Endothelial cell of umbilical vein (primary cell): Measurements from ENCODE around the gene AUTS2. TPM values are rescaled to one million over a fixed set of nuclear protein-coding genes. Genes with fewer than 3 reads are reported as not detected.

Source experiments
- BruUV-seq: library from RNA; stranded (reverse); fragments of 400-500 nt; replicated peaks from 2 replicates; lab custom pipeline; 2021; lab: Mats Ljungman, UMichigan
- CTCF ChIA-PET: fragments of 300-600, 350-600 bp; sonication (Branson Sonifier 250); formaldehyde crosslinking; loops from one replicate; lab custom pipeline; 2021; ENCODE audit warnings: antibody characterized with exemption, inconsistent platforms; lab: Charles Lee
- POLR2A ChIA-PET: fragments of 300-600, 350-600 bp; sonication (Branson Sonifier 250); formaldehyde crosslinking; loops from one replicate; lab custom pipeline; 2021; ENCODE audit warnings: antibody characterized with exemption, inconsistent platforms; lab: Charles Lee
- DNase-seq: peaks from one replicate; pipeline ENCODE4 v3.0.0-alpha.2; 2011; ENCODE audit warnings: low read depth, low spot score
- FAIRE-seq: peaks from 2 replicates; lab custom pipeline; 2011; peaks lifted over from hg19 to GRCh38; lab: Jason Lieb, UNC
- H2AFZ ChIP-seq: 2 replicates; pipeline ENCODE4 v1.6.0; 2012; ENCODE audit warnings: low read depth, low read length, control low read depth, inconsistent platforms
- H3K27ac ChIP-seq: 2 replicates; pipeline ENCODE4 v1.5.1; 2011; ENCODE audit warnings: low read depth, mild to moderate bottlenecking, control low read depth, low read length, moderate library complexity; ENCODE audit not compliant: insufficient read depth
- H3K27me3 ChIP-seq, 2 experiments: 2 replicates each; pipeline versions ENCODE4 v1.6.0 to v1.6.1; 2011; ENCODE audit warnings: low read length in 2 of 2, mixed read lengths in 1 of 2; ENCODE audit not compliant: control insufficient read depth in 2 of 2, insufficient read depth in 2 of 2
- H3K36me3 ChIP-seq, 2 experiments: 2 replicates in 1 of 2; 3 replicates in 1 of 2; pipeline ENCODE4 v1.5.1; 2011; ENCODE audit warnings: low read length in 2 of 2, mild to moderate bottlenecking in 1 of 2, moderate library complexity in 1 of 2; ENCODE audit not compliant: control insufficient read depth in 2 of 2, insufficient read depth in 2 of 2; ENCODE audit errors: extremely low read depth in 1 of 2
- H3K4me1 ChIP-seq: 3 replicates; pipeline ENCODE4 v1.5.1; 2011; ENCODE audit warnings: mild to moderate bottlenecking, low read length; ENCODE audit not compliant: control insufficient read depth, insufficient read depth; ENCODE audit errors: extremely low read depth
- H3K4me2 ChIP-seq: 2 replicates; pipeline ENCODE4 v1.6.1; 2011; ENCODE audit warnings: low read length, control low read depth, mixed read lengths; ENCODE audit not compliant: insufficient read depth
- H3K4me3 ChIP-seq, 3 experiments: fragments of 200-600 bp in 1 of 3; sonication (generic), shearing (Covaris generic) in 1 of 3; replicated peaks in 1 of 3; 2 replicates each; pipeline ENCODE4 v1.5.1; 2011 to 2016; ENCODE audit warnings: control low read depth in 3 of 3, low read length in 3 of 3, mild to moderate bottlenecking in 2 of 3, inconsistent platforms in 1 of 3, low read depth in 1 of 3, moderate library complexity in 1 of 3; ENCODE audit not compliant: insufficient read depth in 1 of 3
- H3K79me2 ChIP-seq: 2 replicates; pipeline ENCODE4 v1.6.0; 2012; ENCODE audit warnings: low read length, inconsistent platforms; ENCODE audit not compliant: control insufficient read depth, insufficient read depth
- H3K9ac ChIP-seq: replicated peaks from 2 replicates; pipeline ENCODE3; 2011; ENCODE audit warnings: low read length, control low read depth; ENCODE audit not compliant: insufficient read depth; ENCODE audit errors: extremely low read depth
- H3K9me1 ChIP-seq: replicated peaks from 3 replicates; pipeline ENCODE4 v1.6.0; 2011; ENCODE audit warnings: mild to moderate bottlenecking, low read length; ENCODE audit not compliant: control insufficient read depth, insufficient read depth; ENCODE audit errors: extremely low read depth
- H3K9me3 ChIP-seq: replicated peaks from 2 replicates; pipeline ENCODE4 v1.5.1; 2012; ENCODE audit warnings: low read length, inconsistent platforms; ENCODE audit not compliant: control insufficient read depth, insufficient read depth
- H4K20me1 ChIP-seq: replicated peaks from 2 replicates; pipeline ENCODE3; 2011; ENCODE audit warnings: mild to moderate bottlenecking, low read length; ENCODE audit not compliant: control insufficient read depth, insufficient read depth; ENCODE audit errors: extremely low read depth
- EZH2 ChIP-seq: IDR thresholded peaks from 2 replicates; pipeline ENCODE4 v1.6.1; 2012; ENCODE audit warnings: borderline replicate concordance, low read depth, mild to moderate bottlenecking, moderate library complexity, low read length, inconsistent platforms; ENCODE audit not compliant: severe bottlenecking
- FOS ChIP-seq: IDR thresholded peaks from 2 replicates; pipeline ENCODE4 v1.6.1; 2011; ENCODE audit warnings: mild to moderate bottlenecking, low read length, moderate library complexity, borderline replicate concordance; ENCODE audit not compliant: insufficient read depth
- GATA2 ChIP-seq: IDR thresholded peaks from 2 replicates; pipeline ENCODE4 v1.7.0; 2011; ENCODE audit warnings: low read depth, mild to moderate bottlenecking, moderate library complexity, mixed read lengths, low read length; ENCODE audit not compliant: insufficient read length, insufficient read depth
- JUN ChIP-seq: IDR thresholded peaks from 2 replicates; pipeline ENCODE4 v1.6.1; 2011; ENCODE audit warnings: borderline replicate concordance, low read depth; ENCODE audit not compliant: insufficient read length, insufficient read depth
- MYC ChIP-seq: IDR thresholded peaks from one replicate; pipeline ENCODE4 v1.6.1; 2011; ENCODE audit warnings: mild to moderate bottlenecking, low read depth, low read length
- POLR2A ChIP-seq: IDR thresholded peaks from 2 replicates; pipeline ENCODE4 v1.6.1; 2012; ENCODE audit warnings: low read depth, mild to moderate bottlenecking, control low read depth, low read length
- POLR2AphosphoS5 ChIP-seq: IDR thresholded peaks from 2 replicates; pipeline ENCODE4 v1.6.1; 2012; ENCODE audit warnings: low read depth, mild to moderate bottlenecking, control low read depth, low read length, moderate library complexity; ENCODE audit not compliant: insufficient read depth
- dilution Hi-C: fragments of 300-500 bp; cut with MboI; formaldehyde crosslinking; loops from one replicate; pipeline ENCODE4 v1.15.0; 2019; ENCODE audit warnings: low sequenced_read_pairs; ENCODE audit not compliant: extremely low pct_ligation_motif_present
- intact Hi-C: fragments of 100-400 bp; cut with micrococcal nuclease; formaldehyde crosslinking; loops from one replicate; pipeline ENCODE4 v1.10.0; 2022
- polyA plus RNA-seq, 4 experiments: library from polyadenylated mRNA; depleted of rRNA in 3 of 4; stranded (reverse) in 3 of 4; unstranded in 1 of 4; fragments of >200 nt; gene quantifications; 2 replicates each; pipeline versions ENCODE4 v1.2.1 to v1.2.3, GENCODE V29; 2011 to 2012; ENCODE audit warnings: missing spikeins in 1 of 4
- total RNA-seq: library from RNA; stranded (reverse); gene quantifications from 2 replicates; pipeline ENCODE4 v1.2.3, GENCODE V29; 2021
- TF ChIP-seq, protein P1 (sequence below): IDR thresholded peaks from 2 replicates; pipeline ENCODE4 v1.6.1; 2011; ENCODE audit not compliant: insufficient read depth, insufficient read length
- TF ChIP-seq, protein P2 (sequence below), 2 donors: IDR thresholded peaks; 1 replicate in 1 of 2; 2 replicates in 1 of 2; pipeline ENCODE4 v1.5.1; 2011; ENCODE audit warnings: low read length in 2 of 2, mild to moderate bottlenecking in 2 of 2, moderate library complexity in 2 of 2, control low read depth in 1 of 2, inconsistent platforms in 1 of 2, low read depth in 1 of 2; ENCODE audit not compliant: insufficient read depth in 1 of 2; ENCODE audit errors: extremely low read depth in 1 of 2

The AUTS2 gene
- total and polyA plus RNA-seq, 2 donors (not counting 3 experiments of a cell fraction or from before 2014, with no cell fraction given), result 0.59 to 8.0 TPM

DNA sequence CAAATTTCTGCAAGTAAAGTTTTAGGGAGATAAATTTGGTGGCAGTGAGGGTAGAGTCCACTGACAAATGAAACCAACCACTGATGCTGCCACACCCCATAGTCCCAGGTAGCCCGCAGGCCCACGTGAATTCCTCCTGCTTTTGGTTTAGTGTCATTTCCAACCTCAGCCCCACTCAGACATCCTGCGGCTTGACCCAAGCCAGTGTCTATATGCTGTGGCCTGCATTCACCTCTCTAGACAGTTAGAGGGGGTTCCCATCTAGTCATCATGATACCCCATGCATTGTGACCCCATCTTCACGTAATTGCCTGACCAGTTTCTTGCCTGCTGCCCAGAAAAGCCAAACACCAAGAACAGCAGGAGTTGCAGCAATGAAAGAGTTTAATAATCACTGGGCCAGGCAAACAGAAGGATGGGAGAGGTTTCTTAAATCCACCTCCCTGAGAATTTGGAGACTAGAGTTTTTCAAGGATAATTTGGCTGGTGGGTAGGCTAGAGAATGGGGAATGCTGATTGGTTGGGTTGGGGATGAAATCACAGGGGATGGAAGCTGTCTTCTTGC lies 1201.6 kb downstream of the AUTS2 start:
- no peak overlapping the region for H3K9ac ChIP-seq
- no peaks in the 10 kb centered on the region for H4K20me1 ChIP-seq
- H3K27ac ChIP-seq, result no peak overlapping the region
- FAIRE-seq (no peak), DNase-seq (no peak)
- intact Hi-C loops, result no loop called here
- H3K4me2 ChIP-seq, result no peak overlapping the region
- ChIA-PET POLR2A (no interaction called here), CTCF (no interaction called here)
- BruUV-seq, result no TSS peak
- dilution Hi-C loops, result no loop called here
- TF ChIP-seq POLR2AphosphoS5, result no peak
- TF ChIP-seq, protein P1, sequence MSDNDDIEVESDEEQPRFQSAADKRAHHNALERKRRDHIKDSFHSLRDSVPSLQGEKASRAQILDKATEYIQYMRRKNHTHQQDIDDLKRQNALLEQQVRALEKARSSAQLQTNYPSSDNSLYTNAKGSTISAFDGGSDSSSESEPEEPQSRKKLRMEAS, result no peak
- H3K36me3 ChIP-seq, result no peaks in the 10 kb centered on the region
- no peaks in the 10 kb centered on the region for H3K9me1 ChIP-seq
- no peaks in the 10 kb centered on the region for H3K27me3 ChIP-seq
- no peak overlapping the region for H2AFZ ChIP-seq
- H3K79me2 ChIP-seq, result no peaks in the 10 kb centered on the region
- no peaks in the 10 kb centered on the region for H3K4me1 ChIP-seq
- H3K9me3 ChIP-seq, result peaks cover 4% of the 10 kb centered on the region
- no peak overlapping the region for H3K4me3 ChIP-seq

DNA sequence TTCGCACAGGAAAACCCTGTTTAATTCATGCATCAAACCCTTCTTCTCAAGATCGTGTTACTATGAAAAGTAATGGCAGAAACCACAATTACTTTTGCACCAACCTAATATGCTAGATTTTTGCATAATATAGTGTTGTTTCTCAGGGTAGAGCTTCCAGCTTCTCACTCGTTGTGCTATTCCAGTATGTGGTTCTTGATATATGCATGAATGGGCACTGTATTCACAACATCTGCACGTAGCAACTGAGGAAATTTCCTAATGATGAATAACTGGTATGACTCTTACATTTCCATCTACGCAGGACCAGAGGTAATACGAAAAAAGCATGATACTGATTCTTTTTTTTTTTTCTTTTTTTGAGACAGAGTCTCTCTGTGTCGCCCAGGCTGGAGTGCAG lies 1207.1 kb downstream of the AUTS2 start:
- dilution Hi-C loops, result no loop called here
- FAIRE-seq, result no peak
- no peak for DNase-seq
- no peaks in the 10 kb centered on the region for H3K9me1 ChIP-seq
- ChIA-PET POLR2A (no interaction called here), CTCF (no interaction called here)
- no peaks in the 10 kb centered on the region for H3K4me1 ChIP-seq
- no peak overlapping the region for H3K4me2 ChIP-seq
- H3K4me3 ChIP-seq, result no peak overlapping the region
- no peak overlapping the region for H3K27ac ChIP-seq
- H3K9me3 ChIP-seq, result peaks cover 4% of the 10 kb centered on the region
- BruUV-seq, result no TSS peak
- no peaks in the 10 kb centered on the region for H3K36me3 ChIP-seq
- no peak overlapping the region for H2AFZ ChIP-seq
- no peak overlapping the region for H3K9ac ChIP-seq
- no peaks in the 10 kb centered on the region for H3K27me3 ChIP-seq
- no peaks in the 10 kb centered on the region for H3K79me2 ChIP-seq
- TF ChIP-seq FOS, result no peak
- TF ChIP-seq GATA2, result no peak
- TF ChIP-seq EZH2, result no peak
- TF ChIP-seq POLR2AphosphoS5, result no peak
- TF ChIP-seq JUN, result no peak
- TF ChIP-seq, protein P2, sequence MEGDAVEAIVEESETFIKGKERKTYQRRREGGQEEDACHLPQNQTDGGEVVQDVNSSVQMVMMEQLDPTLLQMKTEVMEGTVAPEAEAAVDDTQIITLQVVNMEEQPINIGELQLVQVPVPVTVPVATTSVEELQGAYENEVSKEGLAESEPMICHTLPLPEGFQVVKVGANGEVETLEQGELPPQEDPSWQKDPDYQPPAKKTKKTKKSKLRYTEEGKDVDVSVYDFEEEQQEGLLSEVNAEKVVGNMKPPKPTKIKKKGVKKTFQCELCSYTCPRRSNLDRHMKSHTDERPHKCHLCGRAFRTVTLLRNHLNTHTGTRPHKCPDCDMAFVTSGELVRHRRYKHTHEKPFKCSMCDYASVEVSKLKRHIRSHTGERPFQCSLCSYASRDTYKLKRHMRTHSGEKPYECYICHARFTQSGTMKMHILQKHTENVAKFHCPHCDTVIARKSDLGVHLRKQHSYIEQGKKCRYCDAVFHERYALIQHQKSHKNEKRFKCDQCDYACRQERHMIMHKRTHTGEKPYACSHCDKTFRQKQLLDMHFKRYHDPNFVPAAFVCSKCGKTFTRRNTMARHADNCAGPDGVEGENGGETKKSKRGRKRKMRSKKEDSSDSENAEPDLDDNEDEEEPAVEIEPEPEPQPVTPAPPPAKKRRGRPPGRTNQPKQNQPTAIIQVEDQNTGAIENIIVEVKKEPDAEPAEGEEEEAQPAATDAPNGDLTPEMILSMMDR (IDR thresholded peaks at IDR 0.05; ENCODE audit: extremely low read depth in 1 of 2, insufficient read depth in 1 of 2, low read depth in 1 of 2, low read length in 2 of 2), result no peak
- TF ChIP-seq, protein P1, result no peak
- no peak for TF ChIP-seq MYC
- TF ChIP-seq POLR2A, result no peak
- intact Hi-C loops, result no loop called here
- H4K20me1 ChIP-seq, result no peaks in the 10 kb centered on the region
